CD4-positive, CD25-positive, alpha-beta regulatory T cell (primary cell): ENCODE measurements around the gene SDCCAG8. TPM values are rescaled to one million over a fixed set of nuclear protein-coding genes. Genes with fewer than 3 reads are reported as not detected.

Source experiments
- ATAC-seq, 2 donors: fragments of 150-1000 bp; cut with Tn5 transposase; one replicate each; pipeline ENCODE4 v1.10.0; 2021; ENCODE audit warnings: low read depth in 2 of 2, moderate number of reproducible peaks in 2 of 2, moderate library complexity in 1 of 2
- DNase-seq, 3 donors: peaks; one replicate each; pipeline versions ENCODE4 v3.0.0 to v3.0.0-alpha.2; 2012 to 2022; ENCODE audit warnings: mixed read lengths in 1 of 3
- H3K27ac ChIP-seq: one replicate; pipeline ENCODE4 v1.7.0; 2013; ENCODE audit warnings: mild to moderate bottlenecking, low read length; ENCODE audit not compliant: insufficient read depth, poor library complexity, severe bottlenecking
- H3K27me3 ChIP-seq: one replicate; pipeline ENCODE4 v1.7.0; 2013; ENCODE audit warnings: low read length; ENCODE audit not compliant: control insufficient read depth, insufficient read depth
- H3K36me3 ChIP-seq: one replicate; pipeline ENCODE4 v1.7.0; 2013; ENCODE audit warnings: mild to moderate bottlenecking, low read length, moderate library complexity; ENCODE audit not compliant: control insufficient read depth, insufficient read depth
- H3K4me1 ChIP-seq: 2 replicates; pipeline ENCODE4 v1.7.0; 2013; ENCODE audit warnings: mild to moderate bottlenecking, low read length; ENCODE audit not compliant: insufficient read depth, control insufficient read depth, poor library complexity, severe bottlenecking
- H3K4me3 ChIP-seq: one replicate; pipeline ENCODE4 v1.7.0; 2013; ENCODE audit warnings: low read depth, mild to moderate bottlenecking, low read length, moderate library complexity
- H3K9me3 ChIP-seq, 2 experiments: 1 replicate in 1 of 2; 2 replicates in 1 of 2; pipeline ENCODE4 v1.7.0; 2013; ENCODE audit warnings: low read length in 2 of 2, mild to moderate bottlenecking in 1 of 2, moderate library complexity in 1 of 2; ENCODE audit not compliant: control insufficient read depth in 2 of 2
- H3K27ac Mint-ChIP-seq, 3 donors: one replicate each; pipeline ENCODE4 v1.8.0; 2020 to 2022; ENCODE audit warnings: mild to moderate bottlenecking in 3 of 3, mixed read lengths in 3 of 3, moderate library complexity in 2 of 3
- H3K27me3 Mint-ChIP-seq: one replicate; pipeline ENCODE4 v1.8.0; 2022; ENCODE audit warnings: mild to moderate bottlenecking, mixed read lengths
- H3K36me3 Mint-ChIP-seq: one replicate; pipeline ENCODE4 v1.8.0; 2020; ENCODE audit warnings: mixed read lengths
- H3K4me1 Mint-ChIP-seq, 4 donors: one replicate each; pipeline ENCODE4 v1.8.0; 2020 to 2022; ENCODE audit warnings: mixed read lengths in 4 of 4, mild to moderate bottlenecking in 1 of 4
- H3K4me3 Mint-ChIP-seq, 4 donors: one replicate each; pipeline ENCODE4 v1.8.0; 2020 to 2022; ENCODE audit warnings: mild to moderate bottlenecking in 4 of 4, mixed read lengths in 4 of 4, moderate library complexity in 3 of 4
- H3K9me3 Mint-ChIP-seq, 7 donors: one replicate each; pipeline ENCODE4 v1.8.0; 2020 to 2022; ENCODE audit warnings: mixed read lengths in 7 of 7, mild to moderate bottlenecking in 3 of 7, moderate library complexity in 2 of 7
- polyA plus RNA-seq, 4 donors: library from polyadenylated mRNA; unstranded; fragments of 300-500 nt; fragmentation: Illumina TruSeq; gene quantifications; one replicate each; pipeline ENCODE4 v1.2.3, GENCODE V29; 2021
- total RNA-seq: library from RNA; stranded (reverse); gene quantifications from one replicate; pipeline ENCODE4 v1.2.3, GENCODE V29; 2022

The SDCCAG8 gene
- total and polyA plus RNA-seq, 5 donors from 2014 or later: 19.4 to 28.5 (median 22.7) TPM

GRCh38 chr1:243402868-243403267 lies 147.0 kb downstream of the SDCCAG8 start:
- Mint-ChIP-seq H3K36me3 (peaks cover 12% of the 10 kb centered on the region), H3K4me3 (no peak overlapping the region), H3K27ac (no peak overlapping the region), H3K4me1 (peaks cover 0 to 8% (median 3%) of the 10 kb centered on the region in 4 donors), H3K27me3 (no peaks in the 10 kb centered on the region), H3K9me3 (no peaks in the 10 kb centered on the region)
- Histone ChIP-seq H3K36me3 (peaks cover 5% of the 10 kb centered on the region), H3K27me3 (no peaks in the 10 kb centered on the region), H3K27ac (no peak overlapping the region), H3K4me1 (no peaks in the 10 kb centered on the region), H3K9me3 (no peaks in the 10 kb centered on the region), H3K4me3 (no peak overlapping the region)
- ATAC-seq: no peak
- no peak for DNase-seq

- Histone ChIP-seq H3K9me3 (no peaks in the 10 kb centered on the region), H3K27ac (no peak overlapping the region), H3K36me3 (peaks cover 5% of the 10 kb centered on the region), H3K27me3 (no peaks in the 10 kb centered on the region), H3K4me3 (no peak overlapping the region), H3K4me1 (no peaks in the 10 kb centered on the region)
- ATAC-seq (no peak), DNase-seq (no peak)
- Mint-ChIP-seq H3K4me1 (peaks cover 3 to 5% (median 4%) of the 10 kb centered on the region in 4 donors), H3K4me3 (no peak overlapping the region), H3K9me3 (no peaks in the 10 kb centered on the region), H3K27ac (no peak overlapping the region), H3K36me3 (peaks cover 13% of the 10 kb centered on the region), H3K27me3 (no peaks in the 10 kb centered on the region)
Observed at GRCh38 chr1:243406424-243406823, 150.6 kb downstream of the SDCCAG8 start.

- Mint-ChIP-seq H3K27me3 (no peaks in the 10 kb centered on the region), H3K27ac (peak overlapping the region in 1 of 3 donors; percentile 39), H3K36me3 (peaks cover 18% of the 10 kb centered on the region), H3K4me1 (peaks cover 3 to 5% (median 4%) of the 10 kb centered on the region in 4 donors), H3K4me3 (peak overlapping the region in 1 of 4 donors; percentile 9), H3K9me3 (no peaks in the 10 kb centered on the region)
- H3K36me3 ChIP-seq: peaks cover 5% of the 10 kb centered on the region
- no peak overlapping the region for H3K27ac ChIP-seq
- H3K9me3 ChIP-seq: no peaks in the 10 kb centered on the region
- H3K27me3 ChIP-seq: no peaks in the 10 kb centered on the region
- DNase-seq (no peak), ATAC-seq (no peak)
- H3K4me1 ChIP-seq: no peaks in the 10 kb centered on the region
- no peak overlapping the region for H3K4me3 ChIP-seq
Observed at GRCh38 chr1:243407284-243408018, 151.6 kb downstream of the SDCCAG8 start.

- Histone ChIP-seq H3K27ac (no peak overlapping the region), H3K36me3 (peaks cover 5% of the 10 kb centered on the region), H3K27me3 (no peaks in the 10 kb centered on the region), H3K4me1 (peaks cover 4% of the 10 kb centered on the region), H3K9me3 (no peaks in the 10 kb centered on the region), H3K4me3 (no peak overlapping the region)
- Mint-ChIP-seq H3K27ac (no peak overlapping the region), H3K27me3 (no peaks in the 10 kb centered on the region), H3K9me3 (no peaks in the 10 kb centered on the region), H3K4me3 (no peak overlapping the region), H3K4me1 (peaks cover 4 to 7% (median 7%) of the 10 kb centered on the region in 4 donors), H3K36me3 (peaks cover 15% of the 10 kb centered on the region)
- DNase-seq: no peak
- ATAC-seq: no peak
Observed at GRCh38 chr1:243408479-243408878, 152.6 kb downstream of the SDCCAG8 start.

- Histone ChIP-seq H3K27me3 (no peaks in the 10 kb centered on the region), H3K27ac (no peak overlapping the region), H3K36me3 (peaks cover 5% of the 10 kb centered on the region), H3K4me3 (no peak overlapping the region), H3K4me1 (peaks cover 7% of the 10 kb centered on the region), H3K9me3 (no peaks in the 10 kb centered on the region)
- Mint-ChIP-seq H3K36me3 (peaks cover 15% of the 10 kb centered on the region), H3K4me3 (no peak overlapping the region), H3K27me3 (no peaks in the 10 kb centered on the region), H3K27ac (no peak overlapping the region), H3K9me3 (no peaks in the 10 kb centered on the region), H3K4me1 (peaks cover 7 to 14% (median 13%) of the 10 kb centered on the region in 4 donors)
- DNase-seq (peak in 1 of 3 donors; percentile 38), ATAC-seq (no peak)
Observed at GRCh38 chr1:243409284-243409683, 153.4 kb downstream of the SDCCAG8 start.

GRCh38 chr1:243411472-243411871 lies 155.6 kb downstream of the SDCCAG8 start:
- ATAC-seq (no peak), DNase-seq (no peak)
- Histone ChIP-seq H3K27me3 (no peaks in the 10 kb centered on the region), H3K27ac (no peak overlapping the region), H3K4me3 (no peak overlapping the region), H3K36me3 (no peaks in the 10 kb centered on the region), H3K4me1 (peaks cover 19% of the 10 kb centered on the region), H3K9me3 (no peaks in the 10 kb centered on the region)
- H3K4me1 Mint-ChIP-seq: peaks cover 14 to 35% (median 27%) of the 10 kb centered on the region in 4 donors
- no peaks in the 10 kb centered on the region for H3K9me3 Mint-ChIP-seq
- no peaks in the 10 kb centered on the region for H3K27me3 Mint-ChIP-seq
- H3K4me3 Mint-ChIP-seq: no peak overlapping the region
- peaks cover 19% of the 10 kb centered on the region for H3K36me3 Mint-ChIP-seq
- H3K27ac Mint-ChIP-seq: no peak overlapping the region

GRCh38 chr1:243413431-243414151 lies 157.8 kb downstream of the SDCCAG8 start:
- no peaks in the 10 kb centered on the region for H3K9me3 Mint-ChIP-seq
- H3K4me1 Mint-ChIP-seq: peaks cover 20 to 41% (median 30%) of the 10 kb centered on the region in 4 donors
- Histone ChIP-seq H3K9me3 (no peaks in the 10 kb centered on the region), H3K27me3 (no peaks in the 10 kb centered on the region), H3K4me1 (peaks cover 26% of the 10 kb centered on the region), H3K4me3 (peak overlapping the region; percentile 74), H3K36me3 (no peaks in the 10 kb centered on the region), H3K27ac (peak overlapping the region; percentile 47)
- no peaks in the 10 kb centered on the region for H3K27me3 Mint-ChIP-seq
- ATAC-seq (peak; percentile 75 to 78), DNase-seq (peak in 2 of 3 donors; percentile 17 to 72)
- peak overlapping the region; percentile 2 to 82 (median 18) for H3K4me3 Mint-ChIP-seq
- H3K27ac Mint-ChIP-seq: peak overlapping the region; percentile 46 to 67 (median 62)
- H3K36me3 Mint-ChIP-seq: peaks cover 25% of the 10 kb centered on the region
